Psoas muscle (tissue), 8 donors: ENCODE measurements around the gene RICTOR. TPM values are rescaled to one million over a fixed set of nuclear protein-coding genes. Genes with fewer than 3 reads are reported as not detected.

ENCODE experiments used
- ATAC-seq, 4 donors: fragments of 200-7000 bp; cut with Tn5 transposase; one replicate each; pipeline ENCODE4 v1.9.1; 2020; ENCODE audit warnings: moderate library complexity in 3 of 4, mild to moderate bottlenecking in 2 of 4
- DNase-seq, 2 donors: peaks; one replicate each; pipeline ENCODE4 v3.0.0-alpha.2; 2020
- H3K27ac ChIP-seq: fragments of 200-600 bp; one replicate; pipeline ENCODE4 v1.8.0; 2022
- H3K27me3 ChIP-seq, 3 donors: fragments of 200-600 bp in 1 of 3; one replicate each; pipeline versions ENCODE4 v1.6.1 to v1.8.0; 2013 to 2022; ENCODE audit warnings: low read length in 2 of 3, mild to moderate bottlenecking in 2 of 3, moderate library complexity in 1 of 3; ENCODE audit not compliant: insufficient read depth in 3 of 3
- H3K36me3 ChIP-seq, 2 donors: fragments of 200-600 bp in 1 of 2; one replicate each; pipeline versions ENCODE4 v1.6.1 to v1.8.0; 2013 to 2022; ENCODE audit warnings: low read depth in 1 of 2, mild to moderate bottlenecking in 1 of 2, moderate library complexity in 1 of 2; ENCODE audit not compliant: insufficient read depth in 1 of 2
- H3K4me1 ChIP-seq: fragments of 200-600 bp; one replicate; pipeline ENCODE4 v1.8.0; 2022
- H3K4me3 ChIP-seq: fragments of 200-600 bp; one replicate; pipeline ENCODE4 v1.8.0; 2022; ENCODE audit warnings: mild to moderate bottlenecking
- H3K9me3 ChIP-seq: fragments of 200-600 bp; one replicate; pipeline ENCODE4 v1.8.0; 2022
- CTCF ChIP-seq: fragments of 200-600 bp; IDR thresholded peaks from one replicate; pipeline ENCODE4 v1.8.0; 2022; ENCODE audit warnings: antibody characterized with exemption
- WGBS, 3 donors: extraction: QIAGEN DNeasy Blood & Tissue Kit; methylation state at CpG; one replicate each; pipeline versions ENCODE4 v1.1.6 to v1.1.7; 2013; 5-methylcytosine and 5-hydroxymethylcytosine counted together
- intact Hi-C, 2 donors: fragments of 100-400 bp; cut with DNase I; formaldehyde crosslinking; loops; one replicate each; pipeline versions ENCODE4 v1.11.0 to v1.14.2; 2022
- polyA plus RNA-seq, 3 donors: library from polyadenylated mRNA; stranded (reverse); fragments of 200-250 nt; gene quantifications; one replicate each; pipeline ENCODE4 v1.2.3, GENCODE V29; 2013
- total RNA-seq, 4 donors: library from RNA; stranded (reverse); fragmentation: NEBNext Ultra II Directional in 2 of 4; extraction: Animal tissue kit (Norgen Biotek cat#: 25700) in 2 of 4; gene quantifications; one replicate each; pipeline versions ENCODE4 v1.2.1 to v1.2.4, GENCODE V29; 2021 to 2023
- donor health status: healthy with polysubstance abuse.
- donor health status: DM: no; HTN: no; CAD: no; lungs with moderate emphysema.
- donor health status: Bipolar disorder and iron deficiency.
- donor health status: healthy.
- donor health status: DM: yes; HTN: yes; CAD: no.
- donor health status: DM: no; HTN: no; CAD: no.
- donor health status: DM: no; HTN: no; CAD: no.
- donor health status: DM: yes; HTN: yes; CAD: no.

Gene RICTOR
- total and polyA plus RNA-seq, 7 donors: 2.7 to 46.7 (median 34.0) TPM

GRCh38 chr5:38938424-38938823 is 135.8 kb downstream of the RICTOR start:
- intact Hi-C loops: no loop called here
- no peak overlapping the region for H3K4me3 ChIP-seq
- no peaks in the 10 kb centered on the region for H3K27me3 ChIP-seq
- WGBS, 3 donors: 89 to 98% (median 94%) methylated on average over 1 of the region's 1 CpG
- ATAC-seq (no peak), DNase-seq (no peak)
- H3K4me1 ChIP-seq: no peaks in the 10 kb centered on the region
- peaks cover 0 to 85% of the 10 kb centered on the region in 2 donors for H3K36me3 ChIP-seq
- H3K27ac ChIP-seq: no peak overlapping the region
- TF ChIP-seq CTCF: no peak
- no peaks in the 10 kb centered on the region for H3K9me3 ChIP-seq

- H3K36me3 ChIP-seq: peaks cover 0 to 84% of the 10 kb centered on the region in 2 donors
- H3K4me1 ChIP-seq: no peaks in the 10 kb centered on the region
- intact Hi-C loops: no loop called here
- H3K27ac ChIP-seq: no peak overlapping the region
- DNase-seq (no peak), ATAC-seq (no peak)
- H3K27me3 ChIP-seq: no peaks in the 10 kb centered on the region
- TF ChIP-seq CTCF: no peak
- no peaks in the 10 kb centered on the region for H3K9me3 ChIP-seq
- H3K4me3 ChIP-seq: no peak overlapping the region
- 93 to 95% (median 94%) methylated on average over 6 of the region's 6 CpGs for WGBS, 3 donors
These were observed 137.9 kb downstream of the RICTOR start for GRCh38 chr5:38936269-38936668.

- Histone ChIP-seq H3K27ac (no peak overlapping the region), H3K4me1 (no peaks in the 10 kb centered on the region), H3K9me3 (no peaks in the 10 kb centered on the region), H3K36me3 (peaks cover 0 to 78% of the 10 kb centered on the region in 2 donors), H3K27me3 (no peaks in the 10 kb centered on the region), H3K4me3 (no peak overlapping the region)
- ATAC-seq: no peak
- no peak for DNase-seq
- intact Hi-C loops: no loop called here
- WGBS, 3 donors: 54 to 98% (median 96%) methylated on average over 1 of the region's 1 CpG
- no peak for TF ChIP-seq CTCF
These were observed 138.8 kb downstream of the RICTOR start for GRCh38 chr5:38935437-38935836.

- H3K27me3 ChIP-seq: no peaks in the 10 kb centered on the region
- no peaks in the 10 kb centered on the region for H3K9me3 ChIP-seq
- no peaks in the 10 kb centered on the region for H3K4me1 ChIP-seq
- intact Hi-C loops: no loop called here
- no peak for ATAC-seq
- no peak for TF ChIP-seq CTCF
- DNase-seq: no peak
- H3K36me3 ChIP-seq: peaks cover 3 to 54% of the 10 kb centered on the region in 2 donors
- no peak overlapping the region for H3K27ac ChIP-seq
- WGBS, 3 donors: 82 to 91% (median 82%) methylated on average over 4 of the region's 4 CpGs
- no peak overlapping the region for H3K4me3 ChIP-seq
These were observed 141.3 kb downstream of the RICTOR start for GRCh38 chr5:38932854-38933408.

- Histone ChIP-seq H3K36me3 (peaks cover 5 to 44% of the 10 kb centered on the region in 2 donors), H3K4me3 (no peak overlapping the region), H3K4me1 (no peaks in the 10 kb centered on the region), H3K27ac (no peak overlapping the region), H3K9me3 (no peaks in the 10 kb centered on the region), H3K27me3 (no peaks in the 10 kb centered on the region)
- DNase-seq (no peak), ATAC-seq (no peak)
- 91 to 95% (median 92%) methylated on average over 4 of the region's 4 CpGs for WGBS, 3 donors
- no peak for TF ChIP-seq CTCF
- intact Hi-C loops: no loop called here
These were observed 142.5 kb downstream of the RICTOR start for GRCh38 chr5:38931731-38932130.
